IMR-90 (cell line): ENCODE data around the gene CAMKMT.

Experiments used
- ELK1 ChIP-seq: fragments of 150-350 bp; IDR thresholded peaks from 2 replicates; pipeline ENCODE4 v1.6.1; 2016; ENCODE audit warnings: low read depth, mild to moderate bottlenecking, low read length, moderate library complexity, borderline replicate concordance
- MAFK ChIP-seq: IDR thresholded peaks from 2 replicates; pipeline ENCODE4 v1.6.1; 2012; ENCODE audit warnings: low read depth, low read length, improper control_type of control experiment
- MAZ ChIP-seq: IDR thresholded peaks from 2 replicates; pipeline ENCODE4 v1.6.1; 2012; ENCODE audit warnings: low read depth, mild to moderate bottlenecking, low read length, improper control_type of control experiment, moderate library complexity, borderline replicate concordance
- POLR2A ChIP-seq: IDR thresholded peaks from 2 replicates; pipeline ENCODE4 v1.6.1; 2012; ENCODE audit warnings: mild to moderate bottlenecking, low read depth, low read length
- RAD21 ChIP-seq: IDR thresholded peaks from 2 replicates; pipeline ENCODE4 v1.6.1; 2012; ENCODE audit warnings: low read length, improper control_type of control experiment
- RCOR1 ChIP-seq: IDR thresholded peaks from 2 replicates; pipeline ENCODE4 v1.6.1; 2012; ENCODE audit warnings: mild to moderate bottlenecking, low read length, improper control_type of control experiment; ENCODE audit not compliant: insufficient replicate concordance
- RFX5 ChIP-seq: IDR thresholded peaks from 2 replicates; pipeline ENCODE4 v1.8.0; 2012; ENCODE audit warnings: low read depth, mild to moderate bottlenecking, low read length, moderate library complexity
- SMC3 ChIP-seq: fragments of 150-350 bp; IDR thresholded peaks from 2 replicates; pipeline ENCODE4 v1.6.1; 2016; ENCODE audit warnings: low read depth, mild to moderate bottlenecking, antibody characterized with exemption, low read length, moderate library complexity
- TF ChIP-seq, protein P1 (sequence below): conservative IDR thresholded peaks from 2 replicates; pipeline ENCODE4 v1.5.1; 2012; ENCODE audit warnings: mild to moderate bottlenecking, low read depth, low read length, improper control_type of control experiment
- TF ChIP-seq, protein P2 (sequence below): fragments of 150-350 bp; IDR thresholded peaks from 2 replicates; pipeline ENCODE4 v1.6.1; 2017; ENCODE audit warnings: mild to moderate bottlenecking, antibody characterized with exemption, low read length, low read depth

- TF ChIP-seq, protein P1, sequence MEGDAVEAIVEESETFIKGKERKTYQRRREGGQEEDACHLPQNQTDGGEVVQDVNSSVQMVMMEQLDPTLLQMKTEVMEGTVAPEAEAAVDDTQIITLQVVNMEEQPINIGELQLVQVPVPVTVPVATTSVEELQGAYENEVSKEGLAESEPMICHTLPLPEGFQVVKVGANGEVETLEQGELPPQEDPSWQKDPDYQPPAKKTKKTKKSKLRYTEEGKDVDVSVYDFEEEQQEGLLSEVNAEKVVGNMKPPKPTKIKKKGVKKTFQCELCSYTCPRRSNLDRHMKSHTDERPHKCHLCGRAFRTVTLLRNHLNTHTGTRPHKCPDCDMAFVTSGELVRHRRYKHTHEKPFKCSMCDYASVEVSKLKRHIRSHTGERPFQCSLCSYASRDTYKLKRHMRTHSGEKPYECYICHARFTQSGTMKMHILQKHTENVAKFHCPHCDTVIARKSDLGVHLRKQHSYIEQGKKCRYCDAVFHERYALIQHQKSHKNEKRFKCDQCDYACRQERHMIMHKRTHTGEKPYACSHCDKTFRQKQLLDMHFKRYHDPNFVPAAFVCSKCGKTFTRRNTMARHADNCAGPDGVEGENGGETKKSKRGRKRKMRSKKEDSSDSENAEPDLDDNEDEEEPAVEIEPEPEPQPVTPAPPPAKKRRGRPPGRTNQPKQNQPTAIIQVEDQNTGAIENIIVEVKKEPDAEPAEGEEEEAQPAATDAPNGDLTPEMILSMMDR = no peak
- TF ChIP-seq POLR2A (no peak), MAFK (no peak), RFX5 (no peak), ELK1 (no peak), SMC3 (no peak), RCOR1 (no peak), MAZ (no peak), RAD21 (no peak)
- TF ChIP-seq, protein P2, sequence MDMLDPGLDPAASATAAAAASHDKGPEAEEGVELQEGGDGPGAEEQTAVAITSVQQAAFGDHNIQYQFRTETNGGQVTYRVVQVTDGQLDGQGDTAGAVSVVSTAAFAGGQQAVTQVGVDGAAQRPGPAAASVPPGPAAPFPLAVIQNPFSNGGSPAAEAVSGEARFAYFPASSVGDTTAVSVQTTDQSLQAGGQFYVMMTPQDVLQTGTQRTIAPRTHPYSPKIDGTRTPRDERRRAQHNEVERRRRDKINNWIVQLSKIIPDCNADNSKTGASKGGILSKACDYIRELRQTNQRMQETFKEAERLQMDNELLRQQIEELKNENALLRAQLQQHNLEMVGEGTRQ = no peak
Observed at GRCh38 chr2:44450806-44451205, 89.1 kb downstream of the CAMKMT start.
